ENCODE data around the gene ENTPD3.

GRCh38 chr3:40437889-40438288 is 50.9 kb downstream of the ENTPD3 start:
- TF ChIP-seq, protein P1, sequence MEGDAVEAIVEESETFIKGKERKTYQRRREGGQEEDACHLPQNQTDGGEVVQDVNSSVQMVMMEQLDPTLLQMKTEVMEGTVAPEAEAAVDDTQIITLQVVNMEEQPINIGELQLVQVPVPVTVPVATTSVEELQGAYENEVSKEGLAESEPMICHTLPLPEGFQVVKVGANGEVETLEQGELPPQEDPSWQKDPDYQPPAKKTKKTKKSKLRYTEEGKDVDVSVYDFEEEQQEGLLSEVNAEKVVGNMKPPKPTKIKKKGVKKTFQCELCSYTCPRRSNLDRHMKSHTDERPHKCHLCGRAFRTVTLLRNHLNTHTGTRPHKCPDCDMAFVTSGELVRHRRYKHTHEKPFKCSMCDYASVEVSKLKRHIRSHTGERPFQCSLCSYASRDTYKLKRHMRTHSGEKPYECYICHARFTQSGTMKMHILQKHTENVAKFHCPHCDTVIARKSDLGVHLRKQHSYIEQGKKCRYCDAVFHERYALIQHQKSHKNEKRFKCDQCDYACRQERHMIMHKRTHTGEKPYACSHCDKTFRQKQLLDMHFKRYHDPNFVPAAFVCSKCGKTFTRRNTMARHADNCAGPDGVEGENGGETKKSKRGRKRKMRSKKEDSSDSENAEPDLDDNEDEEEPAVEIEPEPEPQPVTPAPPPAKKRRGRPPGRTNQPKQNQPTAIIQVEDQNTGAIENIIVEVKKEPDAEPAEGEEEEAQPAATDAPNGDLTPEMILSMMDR (conservative IDR thresholded peaks at IDR 0.05) = no peak
- TF ChIP-seq ZFX (IDR thresholded peaks at IDR 0.05) = no peak
